H1 (cell line): ENCODE data around the gene SMARCC1. TPM values are rescaled to one million over a fixed set of nuclear protein-coding genes. Genes with fewer than 3 reads are reported as not detected.

Experiments
- CTCF ChIA-PET: fragments of 300-600 bp; sonication (Branson Sonifier 250); formaldehyde crosslinking; loops from one replicate; lab custom pipeline; 2021; ENCODE audit not compliant: partially characterized antibody; lab: Charles Lee
- POLR2A ChIA-PET: fragments of 300-600 bp; sonication (Branson Sonifier 250); formaldehyde crosslinking; loops from one replicate; lab custom pipeline; 2021; ENCODE audit warnings: inconsistent platforms; ENCODE audit not compliant: partially characterized antibody; lab: Charles Lee
- DNase-seq, 2 experiments: peaks; one replicate each; pipeline versions ENCODE4 v3.0.0 to v3.0.0-alpha.2; 2010 to 2022; ENCODE audit warnings: low spot score in 2 of 2, low read depth in 1 of 2, mixed read lengths in 1 of 2
- FAIRE-seq: peaks from 2 replicates; lab custom pipeline; 2011; peaks lifted over from hg19 to GRCh38; lab: Jason Lieb, UNC
- H2AFZ ChIP-seq: 2 replicates; pipeline ENCODE4 v1.8.1; 2012; ENCODE audit warnings: low read length, inconsistent platforms
- H2AK5ac ChIP-seq: 2 replicates; pipeline ENCODE4 v1.6.1; 2013; ENCODE audit warnings: low read depth, low read length
- H2BK120ac ChIP-seq: replicated peaks from 2 replicates; pipeline ENCODE3; 2013; ENCODE audit warnings: low read depth, low read length, inconsistent platforms
- H2BK12ac ChIP-seq: 2 replicates; pipeline ENCODE4 v1.6.1; 2013; ENCODE audit warnings: low read depth, low read length
- H2BK15ac ChIP-seq: 2 replicates; pipeline ENCODE4 v1.6.1; 2013; ENCODE audit warnings: low read length
- H2BK20ac ChIP-seq: 2 replicates; pipeline ENCODE4 v1.6.1; 2013; ENCODE audit warnings: low read length
- H2BK5ac ChIP-seq: 2 replicates; pipeline ENCODE4 v1.6.1; 2013; ENCODE audit warnings: low read depth, low read length
- H3K14ac ChIP-seq: 2 replicates; pipeline ENCODE4 v1.6.1; 2013; ENCODE audit warnings: inconsistent platforms; ENCODE audit not compliant: insufficient read length
- H3K18ac ChIP-seq: 2 replicates; pipeline ENCODE4 v1.6.1; 2013; ENCODE audit warnings: low read length; ENCODE audit errors: extremely low read depth
- H3K23ac ChIP-seq: 2 replicates; pipeline ENCODE4 v1.6.1; 2013; ENCODE audit warnings: inconsistent platforms; ENCODE audit not compliant: insufficient read length
- H3K23me2 ChIP-seq: 2 replicates; pipeline ENCODE4 v1.6.1; 2013; ENCODE audit warnings: low read depth, low read length
- H3K27ac ChIP-seq: 2 replicates; pipeline ENCODE4 v1.6.1; 2011; ENCODE audit warnings: low read depth, low read length, inconsistent platforms
- H3K27me3 ChIP-seq, 4 experiments: replicated peaks in 1 of 4; 1 replicate in 1 of 4; 2 replicates in 3 of 4; pipeline versions ENCODE4 v1.6.1 to v1.8.1; 2011 to 2013; ENCODE audit warnings: low read length in 3 of 4, mild to moderate bottlenecking in 3 of 4, inconsistent platforms in 2 of 4, mixed read lengths in 2 of 4, moderate library complexity in 1 of 4; ENCODE audit not compliant: control insufficient read depth in 3 of 4, insufficient read depth in 3 of 4; ENCODE audit errors: extremely low read depth in 1 of 4
- H3K36me3 ChIP-seq, 4 experiments: 2 replicates each; pipeline versions ENCODE4 v1.6.1 to v1.8.1; 2011 to 2013; ENCODE audit warnings: mild to moderate bottlenecking in 4 of 4, low read length in 3 of 4, moderate library complexity in 2 of 4, control low read depth in 1 of 4, inconsistent platforms in 1 of 4; ENCODE audit not compliant: insufficient read depth in 4 of 4, control insufficient read depth in 2 of 4
- H3K4ac ChIP-seq: replicated peaks from 2 replicates; pipeline ENCODE3; 2013; ENCODE audit warnings: low read length, low read depth, mixed read lengths, inconsistent platforms; ENCODE audit not compliant: insufficient read length
- H3K4me1 ChIP-seq, 4 experiments: replicated peaks in 1 of 4; 1 replicate in 1 of 4; 2 replicates in 3 of 4; pipeline versions ENCODE4 v1.6.1 to v1.8.1; 2011 to 2013; ENCODE audit warnings: low read length in 3 of 4, inconsistent platforms in 2 of 4, mixed read lengths in 1 of 4; ENCODE audit not compliant: insufficient read depth in 4 of 4, control insufficient read depth in 3 of 4
- H3K4me2 ChIP-seq, 2 experiments: 2 replicates each; pipeline versions ENCODE4 v1.6.1 to v1.8.1; 2011 to 2013; ENCODE audit warnings: low read depth in 2 of 2, low read length in 2 of 2, control low read depth in 1 of 2, inconsistent platforms in 1 of 2, mild to moderate bottlenecking in 1 of 2; ENCODE audit not compliant: insufficient read depth in 1 of 2
- H3K4me3 ChIP-seq, 4 experiments: fragments of 200-600, 300-600 bp in 1 of 4; sonication (generic), shearing (Covaris generic), sonication (Bioruptor Twin) in 1 of 4; 2 replicates each; pipeline versions ENCODE4 v1.5.1 to v1.8.1; 2011 to 2016; ENCODE audit warnings: low read length in 4 of 4, low read depth in 3 of 4, control low read depth in 2 of 4, inconsistent platforms in 2 of 4, mild to moderate bottlenecking in 2 of 4, mixed read lengths in 1 of 4, moderate library complexity in 1 of 4; ENCODE audit not compliant: insufficient read depth in 2 of 4; ENCODE audit errors: extremely low read depth in 1 of 4
- H3K56ac ChIP-seq: replicated peaks from 2 replicates; pipeline ENCODE3; 2013; ENCODE audit warnings: low read depth, mild to moderate bottlenecking, mixed read lengths, low read length, inconsistent platforms; ENCODE audit not compliant: insufficient read length
- H3K79me1 ChIP-seq: 2 replicates; pipeline ENCODE4 v1.6.1; 2013; ENCODE audit warnings: low read depth, low read length, control low read depth
- H3K79me2 ChIP-seq, 2 experiments: 2 replicates each; pipeline versions ENCODE4 v1.6.1 to v1.8.1; 2012 to 2013; ENCODE audit warnings: low read length in 2 of 2, mild to moderate bottlenecking in 2 of 2, inconsistent platforms in 1 of 2; ENCODE audit not compliant: insufficient read depth in 2 of 2, control insufficient read depth in 1 of 2
- H3K9ac ChIP-seq, 4 experiments: replicated peaks in 1 of 4; 1 replicate in 1 of 4; 2 replicates in 3 of 4; pipeline versions ENCODE4 v1.6.1 to v1.8.1; 2011 to 2013; ENCODE audit warnings: low read depth in 3 of 4, low read length in 3 of 4, control low read depth in 2 of 4, mild to moderate bottlenecking in 2 of 4, moderate library complexity in 2 of 4, inconsistent platforms in 1 of 4; ENCODE audit errors: extremely low read depth in 1 of 4
- H3K9me3 ChIP-seq, 2 experiments: 2 replicates each; pipeline versions ENCODE4 v1.6.1 to v1.8.1; 2012 to 2013; ENCODE audit warnings: mild to moderate bottlenecking in 2 of 2, moderate library complexity in 2 of 2, control low read depth in 1 of 2, inconsistent platforms in 1 of 2, low read depth in 1 of 2, low read length in 1 of 2, mixed read lengths in 1 of 2; ENCODE audit not compliant: insufficient read depth in 2 of 2
- H4K20me1 ChIP-seq, 2 experiments: replicated peaks in 1 of 2; 2 replicates each; pipeline versions ENCODE3 to v1.8.1; 2011 to 2013; ENCODE audit warnings: inconsistent platforms in 2 of 2, low read length in 2 of 2, mild to moderate bottlenecking in 1 of 2; ENCODE audit not compliant: insufficient read depth in 2 of 2, control insufficient read depth in 1 of 2
- H4K5ac ChIP-seq: 2 replicates; pipeline ENCODE4 v1.6.1; 2013; ENCODE audit warnings: low read length, low read depth, mixed read lengths, inconsistent platforms; ENCODE audit not compliant: insufficient read length
- H4K8ac ChIP-seq: 2 replicates; pipeline ENCODE4 v1.8.0; 2013; ENCODE audit warnings: mild to moderate bottlenecking, moderate library complexity, low read length, inconsistent platforms; ENCODE audit not compliant: insufficient read depth; ENCODE audit errors: extremely low read depth
- H4K91ac ChIP-seq: replicated peaks from 2 replicates; pipeline ENCODE3; 2013; ENCODE audit warnings: low read length, mixed read lengths, inconsistent platforms; ENCODE audit not compliant: insufficient read length
- ASH2L ChIP-seq: fragments of 200-600, 300-600 bp; sonication (generic); IDR thresholded peaks from one replicate; pipeline ENCODE4 v1.7.1; 2017; ENCODE audit warnings: low read length
- BACH1 ChIP-seq: IDR thresholded peaks from 2 replicates; pipeline ENCODE4 v1.6.1; 2012; ENCODE audit warnings: low read length, improper control_type of control experiment
- CBX8 ChIP-seq: fragments of 300-800, 300-1000 bp; sonication (generic); IDR thresholded peaks from 2 replicates; pipeline ENCODE4 v1.7.1; 2016; ENCODE audit warnings: low read depth, low read length, borderline replicate concordance
- CTBP2 ChIP-seq: IDR thresholded peaks from 2 replicates; pipeline ENCODE4 v1.7.0; 2011; ENCODE audit warnings: borderline replicate concordance, mild to moderate bottlenecking, moderate library complexity, mixed read lengths, low read length; ENCODE audit not compliant: insufficient read depth, insufficient read length
- EP300 ChIP-seq, 2 experiments: IDR thresholded peaks; 1 replicate in 1 of 2; 2 replicates in 1 of 2; pipeline ENCODE4 v1.6.1; 2011 to 2012; ENCODE audit warnings: low read depth in 2 of 2, low read length in 2 of 2, mild to moderate bottlenecking in 2 of 2, borderline replicate concordance in 1 of 2, inconsistent platforms in 1 of 2, moderate library complexity in 1 of 2
- JUND ChIP-seq: IDR thresholded peaks from 2 replicates; pipeline ENCODE4 v1.6.1; 2011; ENCODE audit warnings: mild to moderate bottlenecking, improper control_type of control experiment, low read length
- KDM1A ChIP-seq: fragments of 200-600, 300-600 bp; sonication (generic); IDR thresholded peaks from 2 replicates; pipeline ENCODE4 v1.7.1; 2016; ENCODE audit warnings: mild to moderate bottlenecking, low read length, borderline replicate concordance
- KDM5A ChIP-seq: fragments of 200-600 bp; IDR thresholded peaks from 2 replicates; pipeline ENCODE4 v1.7.1; 2012; ENCODE audit warnings: mild to moderate bottlenecking, low read length, inconsistent platforms, mixed read lengths
- WGBS, 2 experiments: shearing (Covaris generic) in 1 of 2; methylation state at CpG; one replicate each; pipeline versions ENCODE4 v1.1.6 to v1.1.7; 2013 to 2015; ENCODE audit warnings: low lambda C conversion rate in 2 of 2, mixed read lengths in 2 of 2, inconsistent platforms in 1 of 2, low coverage in 1 of 2, missing lambda C conversion rate in 1 of 2; ENCODE audit not compliant: insufficient replicate concordance in 2 of 2, insufficient coverage in 1 of 2, insufficient read length in 1 of 2; ENCODE audit errors: extremely low coverage in 1 of 2, missing lambda C conversion rate in 1 of 2; 5-methylcytosine and 5-hydroxymethylcytosine counted together
- polyA plus RNA-seq, 7 experiments: library from polyadenylated mRNA; depleted of rRNA in 3 of 7; stranded (reverse) in 5 of 7; unstranded in 2 of 7; fragments of >200 nt in 5 of 7; fragments of 200-250 nt in 2 of 7; gene quantifications; 1 replicate in 5 of 7; 2 replicates in 1 of 7; 4 replicates in 1 of 7; pipeline versions ENCODE4 v1.2.1 to v1.2.3, GENCODE V29; 2011 to 2013; ENCODE audit warnings: missing spikeins in 2 of 7, mixed read lengths in 2 of 7
- total RNA-seq: library from RNA; stranded (reverse); fragmentation: NEBNext Ultra II Directional; extraction: Animal tissue kit (Norgen Biotek cat#: 25700); gene quantifications from 2 replicates; pipeline ENCODE4 v1.2.1, GENCODE V29; 2021
- TF ChIP-seq, protein P1 (sequence below): IDR thresholded peaks from 2 replicates; pipeline ENCODE4 v1.6.1; 2011; ENCODE audit warnings: low read length, improper control_type of control experiment
- TF ChIP-seq, protein P2 (sequence below): IDR thresholded peaks from 2 replicates; pipeline ENCODE4 v1.6.1; 2012; ENCODE audit warnings: inconsistent platforms

Gene SMARCC1
- total and polyA plus RNA-seq, 2 of the 8 experiments (the other 6 are each of a cell fraction or from before 2014, with no cell fraction given) = 64.1 to 335 TPM

DNA sequence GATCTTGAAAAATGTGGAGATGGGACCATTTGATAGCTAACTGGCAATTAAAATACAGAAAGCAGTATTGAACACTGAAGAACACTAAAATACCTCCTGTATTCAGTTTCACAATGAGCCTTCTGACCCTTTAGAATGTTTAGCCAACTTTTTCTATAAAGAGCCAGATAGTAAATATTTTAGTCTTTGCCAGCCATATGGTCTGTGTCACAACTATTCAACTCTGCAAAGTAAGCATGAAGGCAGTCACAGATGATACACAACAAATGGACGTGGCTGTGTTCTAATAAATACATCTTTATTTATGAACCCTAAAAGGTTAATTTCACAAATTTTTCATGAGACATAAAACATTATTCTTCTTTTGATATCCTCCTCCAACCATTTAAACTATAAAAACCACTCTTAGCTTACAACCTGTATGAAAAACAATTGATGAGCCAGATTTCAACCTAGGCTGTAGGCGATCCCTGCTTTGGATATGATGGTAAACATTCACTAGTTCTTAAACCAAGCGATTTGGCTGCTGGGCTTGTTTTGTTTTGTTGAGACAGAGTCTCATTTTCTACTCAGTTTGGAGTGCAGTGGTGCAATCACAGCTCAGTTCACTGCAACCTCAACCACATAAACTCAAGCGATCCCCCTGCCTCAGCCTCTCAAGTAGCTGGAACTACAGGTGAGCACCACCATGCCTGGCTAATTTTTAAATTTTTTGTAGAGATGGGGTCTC is 189.5 kb downstream of the SMARCC1 start:
- H3K23me2 ChIP-seq = no peaks in the 10 kb centered on the region; the same call in 1 of the 2 replicates
- H3K4ac ChIP-seq = no peak overlapping the region
- H2BK12ac ChIP-seq = no peak overlapping the region
- WGBS, 2 experiments = 95% methylated on average over 4 of the region's 4 CpGs; no CpG with 5 or more reads in 1 of the 2 experiments
- no peaks in the 10 kb centered on the region; the same call in 1 of the 2 replicates for H3K79me1 ChIP-seq
- H3K27me3 ChIP-seq = no peaks in the 10 kb centered on the region
- H4K8ac ChIP-seq = no peak overlapping the region
- no peak overlapping the region for H3K4me3 ChIP-seq
- H3K56ac ChIP-seq = no peak overlapping the region
- H3K9me3 ChIP-seq = no peaks in the 10 kb centered on the region
- CTCF ChIA-PET = interaction anchor here (0.8 to 1.7 kb wide), 3 partner anchors 9 to 70 kb away, joined by 3 to 5 read pairs (median 5); no protein-coding TSS in a partner anchor
- POLR2A ChIA-PET = interaction anchor here (0.6 to 0.9 kb wide), 2 partner anchors 70 to 76 kb away, joined by 3 to 4 read pairs; no protein-coding TSS in a partner anchor
- FAIRE-seq (no peak), DNase-seq (no peak)
- H3K14ac ChIP-seq = no peak overlapping the region
- H3K36me3 ChIP-seq = peaks cover 17 to 62% (median 41%) of the 10 kb centered on the region in 4 experiments
- no peak overlapping the region for H2BK120ac ChIP-seq
- no peak overlapping the region for H3K18ac ChIP-seq
- H3K23ac ChIP-seq = no peak overlapping the region
- no peak overlapping the region for H3K4me2 ChIP-seq
- H2BK5ac ChIP-seq = no peak overlapping the region
- no peak overlapping the region for H3K27ac ChIP-seq
- no peak overlapping the region for H2AK5ac ChIP-seq
- peaks cover 0 to 3% (median under 1%) of the 10 kb centered on the region in 4 experiments; a peak in 2 of 7 replicates for H3K4me1 ChIP-seq
- no peak overlapping the region for H4K5ac ChIP-seq
- H2BK15ac ChIP-seq = no peak overlapping the region
- no peak overlapping the region for H2BK20ac ChIP-seq
- H2AFZ ChIP-seq = no peak overlapping the region
- H4K91ac ChIP-seq = no peak overlapping the region
- H3K79me2 ChIP-seq = peaks cover 0 to 3% of the 10 kb centered on the region in 2 experiments; a peak in 1 of 4 replicates
- H3K9ac ChIP-seq = no peak overlapping the region; a peak in 1 of 7 replicates
- H4K20me1 ChIP-seq = peaks cover 0 to 3% of the 10 kb centered on the region in 2 experiments
- TF ChIP-seq CTBP2 (no peak), KDM1A (no peak), ASH2L (no peak), BACH1 (no peak), KDM5A (no peak), EP300 (IDR thresholded peaks at IDR 0.05; ENCODE audit: borderline replicate concordance in 1 of 2, low read depth in 2 of 2, low read length in 2 of 2) (no peak), JUND (no peak), CBX8 (no peak)
- TF ChIP-seq, protein P1, sequence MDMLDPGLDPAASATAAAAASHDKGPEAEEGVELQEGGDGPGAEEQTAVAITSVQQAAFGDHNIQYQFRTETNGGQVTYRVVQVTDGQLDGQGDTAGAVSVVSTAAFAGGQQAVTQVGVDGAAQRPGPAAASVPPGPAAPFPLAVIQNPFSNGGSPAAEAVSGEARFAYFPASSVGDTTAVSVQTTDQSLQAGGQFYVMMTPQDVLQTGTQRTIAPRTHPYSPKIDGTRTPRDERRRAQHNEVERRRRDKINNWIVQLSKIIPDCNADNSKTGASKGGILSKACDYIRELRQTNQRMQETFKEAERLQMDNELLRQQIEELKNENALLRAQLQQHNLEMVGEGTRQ = no peak
- TF ChIP-seq, protein P2, sequence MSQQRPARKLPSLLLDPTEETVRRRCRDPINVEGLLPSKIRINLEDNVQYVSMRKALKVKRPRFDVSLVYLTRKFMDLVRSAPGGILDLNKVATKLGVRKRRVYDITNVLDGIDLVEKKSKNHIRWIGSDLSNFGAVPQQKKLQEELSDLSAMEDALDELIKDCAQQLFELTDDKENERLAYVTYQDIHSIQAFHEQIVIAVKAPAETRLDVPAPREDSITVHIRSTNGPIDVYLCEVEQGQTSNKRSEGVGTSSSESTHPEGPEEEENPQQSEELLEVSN = no peak
